ENCODE measurements around the gene KRTAP10-2.

DNA sequence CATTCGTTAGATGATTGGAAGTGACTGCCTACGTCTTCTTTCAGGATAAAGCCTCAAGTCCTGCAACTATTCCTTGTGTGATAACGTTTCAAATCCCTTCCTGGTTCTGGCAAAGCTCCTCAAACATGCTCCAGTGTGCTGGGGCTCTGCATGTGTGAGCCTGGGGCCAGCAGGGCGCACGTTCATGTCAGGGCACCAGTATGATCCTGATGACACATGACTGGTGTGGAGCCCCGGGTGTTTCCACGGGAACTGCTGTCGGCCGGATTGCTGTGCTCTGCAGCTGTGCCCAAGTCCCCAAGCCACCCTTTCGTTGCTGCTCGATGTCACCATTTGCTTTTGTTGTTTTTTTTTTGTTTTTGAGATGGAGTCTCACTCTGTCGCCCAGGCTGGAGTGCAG lies 32.6 kb downstream of the KRTAP10-2 start:
- TF ChIP-seq POLR2AphosphoS5 (IDR thresholded peaks at IDR 0.05; ENCODE audit: borderline replicate concordance, low read depth, low read length) (no peak), EZH2 (IDR thresholded peaks at IDR 0.05) (no peak), FOXP2 (optimal IDR thresholded peaks at IDR 0.05; ENCODE audit: control extremely low read depth, extremely low read length, insufficient read depth) (no peak)
